GM12873 (cell line): ENCODE results near the gene RNF225.

Source experiments
- TF ChIP-seq, protein P1 (sequence below): IDR thresholded peaks from 2 replicates; pipeline ENCODE4 v1.5.1; 2012; ENCODE audit warnings: low read depth, mild to moderate bottlenecking, moderate library complexity, low read length, control low read depth; ENCODE audit not compliant: insufficient read depth; ENCODE audit errors: missing control alignments

Gene RNF225

DNA sequence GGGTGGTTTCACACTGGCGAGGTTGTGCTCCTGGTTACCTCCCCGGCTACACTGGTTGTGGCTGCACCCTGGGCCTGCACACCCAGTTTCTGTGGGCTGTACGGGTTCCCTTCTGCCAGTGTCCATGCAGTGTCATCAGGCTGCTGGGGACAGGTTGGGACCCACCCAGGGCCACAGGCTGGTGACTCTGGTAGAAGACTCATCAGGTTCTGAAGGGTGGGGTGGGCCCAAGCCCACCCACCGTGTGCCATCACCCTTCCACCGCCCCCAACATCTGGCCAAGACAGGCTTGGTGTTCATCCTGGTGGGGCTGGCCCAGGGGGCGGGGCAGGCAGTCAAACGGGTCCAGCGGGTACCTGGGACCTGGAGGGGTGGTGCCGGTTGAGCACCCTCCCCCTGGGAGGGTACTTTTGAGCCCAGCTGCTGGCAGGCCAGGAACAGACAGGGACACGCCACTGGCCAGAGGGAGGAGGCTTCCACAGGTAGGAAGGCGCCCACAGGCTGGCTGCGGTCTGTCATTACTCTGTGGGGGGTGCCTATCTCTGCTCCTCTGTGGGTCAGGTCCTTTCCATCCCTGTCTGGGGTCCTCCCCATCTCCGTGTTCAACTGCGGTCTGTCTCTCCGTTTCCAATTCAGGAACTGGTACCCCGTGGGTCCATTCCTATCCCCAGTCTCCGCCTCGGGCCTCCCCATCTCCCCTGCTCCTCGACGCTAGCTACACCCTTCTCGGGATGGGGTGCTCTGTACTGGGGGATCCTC is at the start of gene RNF225:
Gene RNF225 (plus strand): TSS at position 437 of the 759 bp plus-strand sequence. CDS start 434 bp downstream, outside the sequence.
- TF ChIP-seq, protein P1, sequence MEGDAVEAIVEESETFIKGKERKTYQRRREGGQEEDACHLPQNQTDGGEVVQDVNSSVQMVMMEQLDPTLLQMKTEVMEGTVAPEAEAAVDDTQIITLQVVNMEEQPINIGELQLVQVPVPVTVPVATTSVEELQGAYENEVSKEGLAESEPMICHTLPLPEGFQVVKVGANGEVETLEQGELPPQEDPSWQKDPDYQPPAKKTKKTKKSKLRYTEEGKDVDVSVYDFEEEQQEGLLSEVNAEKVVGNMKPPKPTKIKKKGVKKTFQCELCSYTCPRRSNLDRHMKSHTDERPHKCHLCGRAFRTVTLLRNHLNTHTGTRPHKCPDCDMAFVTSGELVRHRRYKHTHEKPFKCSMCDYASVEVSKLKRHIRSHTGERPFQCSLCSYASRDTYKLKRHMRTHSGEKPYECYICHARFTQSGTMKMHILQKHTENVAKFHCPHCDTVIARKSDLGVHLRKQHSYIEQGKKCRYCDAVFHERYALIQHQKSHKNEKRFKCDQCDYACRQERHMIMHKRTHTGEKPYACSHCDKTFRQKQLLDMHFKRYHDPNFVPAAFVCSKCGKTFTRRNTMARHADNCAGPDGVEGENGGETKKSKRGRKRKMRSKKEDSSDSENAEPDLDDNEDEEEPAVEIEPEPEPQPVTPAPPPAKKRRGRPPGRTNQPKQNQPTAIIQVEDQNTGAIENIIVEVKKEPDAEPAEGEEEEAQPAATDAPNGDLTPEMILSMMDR, result no peak

DNA sequence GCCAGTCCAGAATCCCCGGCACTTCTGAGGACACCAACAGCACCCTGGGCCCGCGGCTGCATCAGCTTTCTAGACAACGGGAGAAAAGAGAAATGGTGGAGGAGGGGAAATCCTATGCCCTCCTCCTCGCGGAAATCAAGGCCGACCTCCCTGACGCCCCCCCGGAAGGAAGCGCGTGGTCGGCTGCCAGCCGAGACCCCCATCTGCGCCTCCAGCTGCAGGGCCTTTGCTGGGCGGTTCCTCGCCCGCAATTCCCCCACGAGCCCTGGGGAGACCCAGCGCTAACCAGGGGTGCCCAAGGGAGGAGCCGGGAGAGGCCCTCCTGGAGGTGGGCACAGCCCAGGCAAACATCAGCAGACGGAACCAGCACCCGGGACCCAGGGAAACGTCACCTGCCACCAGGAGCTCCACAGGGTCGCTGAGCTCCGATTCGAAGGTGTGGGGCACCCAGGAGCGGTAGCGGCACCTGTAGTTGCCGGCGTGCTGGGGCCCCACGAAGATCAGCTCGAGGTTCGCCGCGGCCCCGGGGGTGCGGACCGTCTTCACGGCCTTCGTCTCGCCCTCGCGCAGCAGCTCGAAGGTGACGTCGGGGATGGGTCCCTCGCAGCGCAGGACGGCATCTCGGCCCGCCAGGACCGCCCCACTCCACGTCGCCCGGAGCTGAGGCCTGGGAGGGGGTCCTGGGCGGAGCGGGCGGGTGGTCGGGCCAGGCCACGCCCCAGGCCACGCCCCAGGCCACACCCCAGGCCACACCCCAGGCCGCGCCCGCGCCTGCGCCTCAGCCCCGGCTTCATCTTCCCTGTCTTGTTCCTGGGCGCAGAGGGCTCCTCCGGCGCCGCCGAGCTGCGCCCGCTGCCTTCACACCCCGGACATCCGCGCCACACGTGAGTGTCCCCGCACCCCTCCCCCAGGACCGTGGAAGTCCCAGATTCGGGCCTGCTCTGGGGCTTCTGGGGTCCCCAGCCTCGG is 48.2 kb upstream of the RNF225 start:
- TF ChIP-seq, protein P1, result no peak

DNA sequence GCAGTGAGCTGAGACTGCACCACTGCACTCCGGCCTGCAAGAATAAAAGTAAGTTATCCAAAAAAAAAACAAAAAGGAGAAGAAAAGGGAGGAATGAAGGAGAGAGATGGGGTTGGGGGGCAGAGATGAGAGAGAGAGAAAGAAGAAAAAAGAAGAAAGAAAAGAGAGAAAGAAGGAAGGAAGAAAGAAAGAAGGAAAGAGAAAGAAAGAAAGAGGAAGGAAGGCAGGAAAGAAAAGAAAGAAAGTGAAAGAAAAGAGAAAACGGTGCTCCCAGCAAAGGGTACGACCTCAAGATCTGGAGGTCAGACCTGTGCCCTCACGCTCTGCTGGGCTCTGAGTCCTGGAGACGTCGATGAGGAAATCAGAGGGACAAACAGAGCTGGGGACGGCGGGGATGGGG is 45.9 kb upstream of the RNF225 start:
- TF ChIP-seq, protein P1, result no peak

DNA sequence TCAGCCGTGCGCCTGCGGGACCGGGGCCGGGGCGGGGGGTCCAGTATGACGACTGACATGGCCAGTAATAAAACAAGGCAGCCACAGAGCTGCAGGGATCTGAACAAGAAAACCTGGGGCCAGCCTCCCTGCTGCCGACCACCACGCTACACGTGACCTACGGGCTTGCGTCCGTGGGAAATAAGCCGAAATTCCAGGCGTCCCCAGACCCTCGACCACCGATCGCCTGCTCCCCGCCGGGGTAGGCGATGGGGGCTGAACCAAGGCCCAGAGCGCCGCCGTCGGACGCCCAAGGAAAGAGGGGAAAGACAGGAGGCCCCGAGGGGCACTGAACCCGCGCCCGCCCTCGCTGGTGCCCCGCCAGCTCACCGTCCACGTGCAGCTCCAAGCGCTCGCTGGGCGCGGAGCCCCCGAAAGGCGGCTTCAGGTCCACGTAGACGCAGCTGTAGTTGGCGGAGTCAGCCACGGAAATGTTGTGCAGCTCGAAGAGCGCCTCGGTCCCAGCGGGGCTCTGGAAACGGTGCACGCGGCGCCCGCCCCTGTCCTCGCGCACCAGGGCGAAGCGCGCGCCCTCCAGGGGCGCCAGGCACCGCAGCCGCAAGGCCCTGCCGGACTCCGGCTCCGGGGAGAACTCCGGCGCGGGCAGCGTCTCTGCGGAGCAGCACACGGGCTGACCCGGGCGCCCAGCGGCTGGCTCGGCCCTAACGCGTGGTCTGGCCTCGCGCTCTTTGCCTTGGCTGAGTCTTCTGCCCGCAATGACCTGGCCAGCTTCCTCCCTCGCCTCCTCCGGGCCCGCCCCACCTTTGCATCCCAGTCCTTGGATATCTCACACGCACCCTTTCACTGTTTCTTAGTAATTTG is 45.2 kb upstream of the RNF225 start:
- TF ChIP-seq, protein P1, result no peak

DNA sequence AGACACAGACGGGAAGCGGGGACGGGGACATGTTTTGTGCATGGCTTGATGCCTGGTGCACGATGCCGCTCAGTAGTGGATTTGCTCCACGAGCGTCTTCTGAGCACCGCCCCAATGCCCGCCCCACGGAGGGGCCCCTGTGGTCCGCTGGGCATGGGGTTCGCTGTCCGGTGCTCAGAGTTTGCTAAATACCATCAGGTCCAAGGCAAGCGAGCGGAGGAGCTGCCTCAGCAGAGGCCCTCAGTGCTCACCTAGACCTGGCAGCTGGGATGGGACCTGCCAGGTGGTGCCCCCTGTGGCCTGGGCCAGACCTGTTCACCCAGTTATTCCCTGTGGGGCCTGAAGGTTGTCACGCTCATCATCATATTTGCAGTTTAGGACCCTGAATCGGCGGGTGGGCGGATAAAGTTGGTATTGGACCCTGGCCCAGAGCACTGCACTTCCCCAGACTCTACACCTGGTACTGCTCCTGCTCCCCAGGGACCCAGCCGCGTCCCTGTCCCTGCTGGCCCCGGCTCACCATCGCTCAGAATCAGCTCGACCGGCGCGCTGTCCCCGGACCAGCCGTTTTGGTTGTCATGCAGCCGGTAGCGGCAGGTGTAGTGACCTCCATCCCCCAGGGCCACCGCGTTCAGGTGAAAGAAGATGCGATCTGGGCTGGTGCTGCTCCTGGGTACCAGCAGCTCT is 44.4 kb upstream of the RNF225 start:
- TF ChIP-seq, protein P1, result no peak

DNA sequence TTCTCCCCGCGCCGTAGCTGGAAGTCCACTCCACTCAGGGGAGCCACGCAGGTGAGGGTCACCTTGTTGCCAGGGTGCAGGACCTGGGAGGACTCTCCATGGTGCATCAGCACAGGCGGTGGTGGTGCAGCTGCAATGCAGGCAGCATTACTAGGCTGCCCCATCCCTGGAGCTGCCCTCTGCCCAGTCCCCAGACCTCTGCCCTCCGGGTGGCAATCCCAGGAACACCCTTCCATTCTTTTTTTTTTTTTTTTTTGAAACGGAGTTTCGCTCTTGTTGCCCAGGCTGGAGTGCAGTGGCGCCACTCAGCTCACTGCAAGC is 43.9 kb upstream of the RNF225 start:
- TF ChIP-seq, protein P1, result no peak
